Measurements from ENCODE around the gene SLC35B2. TPM values are rescaled to one million over a fixed set of nuclear protein-coding genes. Genes with fewer than 3 reads are reported as not detected.

SLC35B2 gene
- total RNA-seq, 1 experiment from 2014 or later = 90.6 TPM

- H3K27ac ChIP-seq (ENCODE audit: low read length) = no peak overlapping the region
- intact Hi-C loops (cut with micrococcal nuclease) = no loop called here
- H3K27me3 ChIP-seq (ENCODE audit: low read length) = no peaks in the 10 kb centered on the region
- peaks cover 57% of the 10 kb centered on the region for H3F3A ChIP-seq (ENCODE audit: low read length, unreplicated experiment)
- POLR2A ChIA-PET (ENCODE audit: unreplicated experiment) = interaction anchor here (0.6 kb wide), 1 partner anchor 11 kb away, joined by 3 read pairs; no protein-coding TSS in a partner anchor
- TF ChIP-seq EZH2 (IDR thresholded peaks at IDR 0.05; ENCODE audit: low read length, unreplicated experiment) = no peak
- TF ChIP-seq EZH2phosphoT487 (IDR thresholded peaks at IDR 0.05; ENCODE audit: borderline replicate concordance, low read length) = no peak
- no peak for TF ChIP-seq CTCF (conservative IDR thresholded peaks at IDR 0.05; ENCODE audit: low read depth, low read length)
- CTCF ChIA-PET = no interaction called here
- no peak overlapping the region for H3K9ac ChIP-seq (ENCODE audit: low read length)
- DNase-seq = no peak
- no TSS peak for BruUV-seq (replicated peaks)
- H3K4me2 ChIP-seq (ENCODE audit: low read length) = peak overlapping the region; percentile 90
- H3K4me1 ChIP-seq (ENCODE audit: insufficient read depth, low read length) = peaks cover 37% of the 10 kb centered on the region
- no peaks in the 10 kb centered on the region for H3K9me3 ChIP-seq (ENCODE audit: low read length)
- H4K20me1 ChIP-seq (ENCODE audit: low read length) = peaks cover 77% of the 10 kb centered on the region
- H3K79me2 ChIP-seq (ENCODE audit: low read length) = peaks cover 59% of the 10 kb centered on the region
- no peaks in the 10 kb centered on the region for H3K9me2 ChIP-seq (replicated peaks; ENCODE audit: low read length)
- no peak overlapping the region for H2AFZ ChIP-seq (ENCODE audit: low read length)
- H3K36me3 ChIP-seq (ENCODE audit: low read depth, low read length) = peaks cover 74% of the 10 kb centered on the region
- ATAC-seq = no peak
- peak overlapping the region; percentile 99; the same call in 1 of the 2 replicates for H3K4me3 ChIP-seq (ENCODE audit: low read length)
These were observed 7.1 kb downstream of the SLC35B2 start for GRCh38 chr6:44250067-44250717.

GRCh38 chr6:44249082-44249748 lies 8.1 kb downstream of the SLC35B2 start:
- peak overlapping the region; percentile 99 for H3K4me3 ChIP-seq (ENCODE audit: low read length)
- no peaks in the 10 kb centered on the region for H3K27me3 ChIP-seq (ENCODE audit: low read length)
- no peak overlapping the region for H2AFZ ChIP-seq (ENCODE audit: low read length)
- H3K79me2 ChIP-seq (ENCODE audit: low read length) = peaks cover 59% of the 10 kb centered on the region
- H3K9ac ChIP-seq (ENCODE audit: low read length) = peak overlapping the region; percentile 96; the same call in 1 of the 2 replicates
- no peak for ATAC-seq
- no peak overlapping the region for H3K27ac ChIP-seq (ENCODE audit: low read length)
- peaks cover 71% of the 10 kb centered on the region for H4K20me1 ChIP-seq (ENCODE audit: low read length)
- CTCF ChIA-PET = no interaction called here
- H3K4me1 ChIP-seq (ENCODE audit: insufficient read depth, low read length) = peaks cover 39% of the 10 kb centered on the region
- intact Hi-C loops (cut with micrococcal nuclease) = no loop called here
- POLR2A ChIA-PET (ENCODE audit: unreplicated experiment) = no interaction called here
- H3K36me3 ChIP-seq (ENCODE audit: low read depth, low read length) = peaks cover 67% of the 10 kb centered on the region
- no peak for TF ChIP-seq EZH2 (IDR thresholded peaks at IDR 0.05; ENCODE audit: low read length, unreplicated experiment)
- no peak for TF ChIP-seq EZH2phosphoT487 (IDR thresholded peaks at IDR 0.05; ENCODE audit: borderline replicate concordance, low read length)
- no peak for TF ChIP-seq CTCF (conservative IDR thresholded peaks at IDR 0.05; ENCODE audit: low read depth, low read length)
- DNase-seq = no peak
- no peaks in the 10 kb centered on the region for H3K9me2 ChIP-seq (replicated peaks; ENCODE audit: low read length)
- peaks cover 51% of the 10 kb centered on the region for H3F3A ChIP-seq (ENCODE audit: low read length, unreplicated experiment)
- BruUV-seq (replicated peaks) = no TSS peak
- no peaks in the 10 kb centered on the region for H3K9me3 ChIP-seq (ENCODE audit: low read length)
- peak overlapping the region; percentile 90 for H3K4me2 ChIP-seq (ENCODE audit: low read length)

DNA sequence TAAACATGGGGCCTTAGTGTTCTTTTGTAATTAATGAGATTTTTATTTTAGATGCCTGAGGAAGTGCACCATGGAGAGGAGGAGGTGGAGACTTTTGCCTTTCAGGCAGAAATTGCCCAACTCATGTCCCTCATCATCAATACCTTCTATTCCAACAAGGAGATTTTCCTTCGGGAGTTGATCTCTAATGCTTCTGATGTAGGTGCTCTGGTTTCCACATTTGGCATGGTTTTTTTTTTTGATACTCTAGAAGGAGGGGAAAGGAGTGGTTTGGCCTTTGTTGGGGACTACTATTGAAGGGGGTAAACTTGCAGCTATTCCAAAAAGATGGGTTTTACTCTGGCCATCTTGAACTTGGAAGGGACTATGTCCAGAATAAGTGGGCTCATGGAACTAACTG lies 8.7 kb downstream of the SLC35B2 start:
- H3K27me3 ChIP-seq (ENCODE audit: low read length) = no peaks in the 10 kb centered on the region
- CTCF ChIA-PET = no interaction called here
- H3K9me2 ChIP-seq (replicated peaks; ENCODE audit: low read length) = no peaks in the 10 kb centered on the region
- BruUV-seq (replicated peaks) = no TSS peak
- intact Hi-C loops (cut with micrococcal nuclease) = no loop called here
- no peak overlapping the region for H3K27ac ChIP-seq (ENCODE audit: low read length)
- peak overlapping the region; percentile 90 for H3K4me2 ChIP-seq (ENCODE audit: low read length)
- H3K36me3 ChIP-seq (ENCODE audit: low read depth, low read length) = peaks cover 62% of the 10 kb centered on the region
- peak overlapping the region; percentile 96 for H3K9ac ChIP-seq (ENCODE audit: low read length)
- H4K20me1 ChIP-seq (ENCODE audit: low read length) = peaks cover 65% of the 10 kb centered on the region
- DNase-seq (no peak), ATAC-seq (no peak)
- H3F3A ChIP-seq (ENCODE audit: low read length, unreplicated experiment) = peaks cover 44% of the 10 kb centered on the region
- POLR2A ChIA-PET (ENCODE audit: unreplicated experiment) = interaction anchor here (0.8 to 2.1 kb wide), 2 partner anchors 8 to 189 kb away, joined by 4 to 10 read pairs; no protein-coding TSS in a partner anchor
- H3K4me1 ChIP-seq (ENCODE audit: insufficient read depth, low read length) = peaks cover 39% of the 10 kb centered on the region
- peak overlapping the region; percentile 99 for H3K4me3 ChIP-seq (ENCODE audit: low read length)
- no peak overlapping the region for H2AFZ ChIP-seq (ENCODE audit: low read length)
- peaks cover 59% of the 10 kb centered on the region for H3K79me2 ChIP-seq (ENCODE audit: low read length)
- no peaks in the 10 kb centered on the region for H3K9me3 ChIP-seq (ENCODE audit: low read length)
- TF ChIP-seq EZH2phosphoT487 (IDR thresholded peaks at IDR 0.05; ENCODE audit: borderline replicate concordance, low read length) (no peak), CTCF (conservative IDR thresholded peaks at IDR 0.05; ENCODE audit: low read depth, low read length) (no peak), EZH2 (IDR thresholded peaks at IDR 0.05; ENCODE audit: low read length, unreplicated experiment) (no peak)
